Activated CD4-positive, alpha-beta T cell treated with anti-CD3 and anti-CD28 coated beads for 36 hours (primary cell): ENCODE results near the gene C17orf50. TPM values are rescaled to one million over a fixed set of nuclear protein-coding genes. Genes with fewer than 3 reads are reported as not detected.

Experiments used
- ATAC-seq: fragments of 200-7000 bp; cut with Tn5 transposase; one replicate; pipeline ENCODE4 v1.10.0; 2021; ENCODE audit warnings: mild to moderate bottlenecking, moderate library complexity
- CTCF ChIA-PET: fragments of 350-600 bp; sonication (Branson Sonifier 250); formaldehyde crosslinking; loops from one replicate; lab custom pipeline; 2021; ENCODE audit warnings: antibody characterized with exemption; lab: Charles Lee
- POLR2A ChIA-PET: fragments of 350-600 bp; sonication (Branson Sonifier 250); formaldehyde crosslinking; loops from one replicate; lab custom pipeline; 2021; ENCODE audit warnings: antibody characterized with exemption, inconsistent platforms; lab: Charles Lee
- DNase-seq: peaks from one replicate; pipeline ENCODE4 v3.0.0-alpha.2; 2020
- H3K27ac Mint-ChIP-seq: one replicate; pipeline ENCODE4 v1.8.0; 2021; ENCODE audit warnings: mixed read lengths
- H3K27me3 Mint-ChIP-seq: one replicate; pipeline ENCODE4 v1.8.0; 2021; ENCODE audit warnings: mixed read lengths
- H3K36me3 Mint-ChIP-seq: one replicate; pipeline ENCODE4 v1.8.0; 2021; ENCODE audit warnings: low read depth, mixed read lengths
- H3K4me1 Mint-ChIP-seq: one replicate; pipeline ENCODE4 v1.8.0; 2021; ENCODE audit warnings: mixed read lengths
- H3K4me3 Mint-ChIP-seq: one replicate; pipeline ENCODE4 v1.8.0; 2021; ENCODE audit warnings: mild to moderate bottlenecking, moderate library complexity, mixed read lengths
- H3K9me3 Mint-ChIP-seq: one replicate; pipeline ENCODE4 v1.8.0; 2021; ENCODE audit warnings: low read depth, mixed read lengths
- intact Hi-C, 2 experiments: fragments of 100-400 bp; cut with DNase I in 1 of 2; cut with micrococcal nuclease in 1 of 2; formaldehyde crosslinking; loops; one replicate each; pipeline versions ENCODE4 v1.14.2 to v1.15.1; 2022 to 2024; cut with DNase I, micrococcal nuclease
- total RNA-seq, 2 experiments: library from RNA; stranded (reverse); gene quantifications; one replicate each; pipeline ENCODE4 v1.2.3, GENCODE V29; 2021

The C17orf50 gene
- total RNA-seq, 2 experiments from 2014 or later, result not detected

GRCh38 chr17:35726127-35726952 lies 34.3 kb upstream of the C17orf50 start:
- ChIA-PET POLR2A (no interaction called here), CTCF (interaction anchor here (0.9 kb wide), 2 partner anchors 21 to 38 kb away, joined by 3 to 6 read pairs; no protein-coding TSS in a partner anchor)
- ATAC-seq (no peak), DNase-seq (no peak)
- H3K4me3 Mint-ChIP-seq, result no peak overlapping the region
- no peak overlapping the region for H3K27ac Mint-ChIP-seq
- H3K4me1 Mint-ChIP-seq, result peaks cover 16% of the 10 kb centered on the region
- intact Hi-C loops, result no loop called here
- H3K9me3 Mint-ChIP-seq, result no peaks in the 10 kb centered on the region
- H3K36me3 Mint-ChIP-seq, result peaks cover 26% of the 10 kb centered on the region
- no peaks in the 10 kb centered on the region for H3K27me3 Mint-ChIP-seq

DNA sequence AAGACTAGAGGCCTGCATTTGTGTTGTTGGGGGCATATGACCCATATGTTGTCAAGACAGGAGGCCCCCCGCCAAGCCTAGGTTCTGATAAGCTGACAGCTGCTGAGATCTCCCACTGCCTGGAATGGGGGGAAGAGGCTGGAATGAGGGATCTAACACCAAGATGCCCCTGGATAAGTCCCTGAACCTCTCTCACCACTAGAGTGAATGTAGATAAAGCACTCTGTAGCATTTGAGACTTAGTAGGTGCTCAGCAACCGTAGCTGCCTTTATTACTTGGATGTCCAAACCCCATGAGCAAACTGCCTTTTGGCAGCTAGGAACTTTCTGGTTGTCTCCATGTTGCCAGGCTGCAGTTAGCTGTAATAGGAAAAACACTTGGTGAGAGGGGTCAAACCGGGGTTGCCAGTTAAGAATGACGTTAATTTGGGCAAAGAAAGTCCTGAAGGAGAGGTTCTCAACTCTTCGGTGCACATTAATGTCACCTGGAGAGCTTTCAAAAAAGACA lies 33.7 kb upstream of the C17orf50 start:
- intact Hi-C loops, result no loop called here
- Mint-ChIP-seq H3K4me1 (peaks cover 16% of the 10 kb centered on the region), H3K4me3 (no peak overlapping the region), H3K27ac (no peak overlapping the region), H3K36me3 (peaks cover 26% of the 10 kb centered on the region), H3K27me3 (no peaks in the 10 kb centered on the region), H3K9me3 (no peaks in the 10 kb centered on the region)
- POLR2A ChIA-PET, result no interaction called here
- DNase-seq (no peak), ATAC-seq (no peak)
- CTCF ChIA-PET, result interaction anchor here (0.6 to 1.2 kb wide), 4 partner anchors 18 to 92 kb away, joined by 3 to 6 read pairs (median 3); partner anchors contain the start of gene TAF15

DNA sequence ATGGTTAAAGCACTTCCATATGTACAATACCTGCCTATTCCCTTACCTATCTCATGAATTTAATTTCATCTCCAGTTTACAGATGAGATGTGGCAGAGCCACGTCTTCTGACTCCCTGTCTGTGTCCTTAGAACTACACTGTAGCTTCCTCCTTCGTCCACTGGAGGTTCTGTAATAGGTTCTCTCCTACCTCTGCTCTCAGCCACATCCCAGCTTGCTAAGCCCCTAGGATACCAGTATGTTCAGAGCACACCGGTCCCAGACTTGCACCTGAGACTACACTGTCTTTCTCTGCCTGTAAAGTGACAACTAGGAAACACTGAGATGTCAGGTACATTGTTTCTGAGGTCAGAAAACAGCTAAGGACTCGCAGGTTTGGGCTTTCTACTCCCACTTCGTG lies 33.1 kb upstream of the C17orf50 start:
- ChIA-PET CTCF (interaction anchor here (0.6 to 1.2 kb wide), 3 partner anchors 17 to 92 kb away, joined by 3 read pairs; partner anchors contain the start of gene TAF15), POLR2A (no interaction called here)
- Mint-ChIP-seq H3K9me3 (no peaks in the 10 kb centered on the region), H3K27me3 (no peaks in the 10 kb centered on the region), H3K4me1 (peaks cover 16% of the 10 kb centered on the region), H3K27ac (no peak overlapping the region), H3K36me3 (peaks cover 26% of the 10 kb centered on the region), H3K4me3 (no peak overlapping the region)
- DNase-seq (no peak), ATAC-seq (no peak)
- intact Hi-C loops, result no loop called here

GRCh38 chr17:35728551-35728950 lies 32.1 kb upstream of the C17orf50 start:
- DNase-seq, result no peak
- Mint-ChIP-seq H3K36me3 (peaks cover 22% of the 10 kb centered on the region), H3K27me3 (no peaks in the 10 kb centered on the region), H3K27ac (no peak overlapping the region), H3K4me1 (peaks cover 16% of the 10 kb centered on the region), H3K4me3 (no peak overlapping the region), H3K9me3 (no peaks in the 10 kb centered on the region)
- intact Hi-C loops, result no loop called here
- CTCF ChIA-PET, result no interaction called here
- ATAC-seq, result no peak
- POLR2A ChIA-PET, result no interaction called here

- Mint-ChIP-seq H3K36me3 (peaks cover 15% of the 10 kb centered on the region), H3K27me3 (no peaks in the 10 kb centered on the region), H3K27ac (no peak overlapping the region), H3K9me3 (no peaks in the 10 kb centered on the region), H3K4me1 (peaks cover 16% of the 10 kb centered on the region), H3K4me3 (no peak overlapping the region)
- DNase-seq (no peak), ATAC-seq (no peak)
- intact Hi-C loops, result no loop called here
- ChIA-PET POLR2A (no interaction called here), CTCF (interaction anchor here (0.5 to 1.8 kb wide), 2 partner anchors 18 to 281 kb away, joined by 3 to 6 read pairs; no protein-coding TSS in a partner anchor)
Measured at GRCh38 chr17:35729405-35729833, 31.3 kb upstream of the C17orf50 start.

DNA sequence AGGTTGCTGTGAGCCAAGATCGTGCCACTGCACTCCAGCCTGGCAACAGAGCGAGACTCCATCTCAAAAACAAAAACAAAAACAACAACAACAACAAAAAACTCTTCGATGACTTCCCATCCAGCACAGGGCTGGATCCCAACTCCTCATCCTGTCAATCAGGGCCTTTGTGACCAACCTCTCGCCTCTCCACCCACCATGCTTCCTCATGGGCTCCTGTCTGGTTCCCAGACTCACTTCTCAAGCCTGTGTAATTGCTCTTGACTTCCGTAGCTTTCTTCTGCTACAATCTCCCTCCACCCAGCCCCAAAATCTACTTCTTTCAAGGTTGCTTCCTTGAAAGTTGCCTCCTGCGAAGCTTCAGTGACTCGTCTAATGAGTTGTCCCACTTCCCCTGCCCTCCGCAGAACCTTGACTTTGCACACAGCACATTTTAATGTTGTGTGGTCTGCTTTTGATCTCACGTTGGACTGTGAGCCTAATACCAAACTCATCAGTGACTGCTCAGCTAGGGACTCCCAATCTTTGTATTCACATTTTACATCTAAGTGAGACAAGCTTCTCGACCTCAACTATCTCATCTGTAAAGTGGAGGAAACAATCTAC lies 30.2 kb upstream of the C17orf50 start:
- Mint-ChIP-seq H3K36me3 (peaks cover 5% of the 10 kb centered on the region), H3K9me3 (no peaks in the 10 kb centered on the region), H3K4me1 (peaks cover 16% of the 10 kb centered on the region), H3K4me3 (peak overlapping the region; percentile 65), H3K27ac (peak overlapping the region; percentile 70), H3K27me3 (no peaks in the 10 kb centered on the region)
- peak; percentile 40 for ATAC-seq
- ChIA-PET POLR2A (interaction anchor here (0.6 kb wide), 1 partner anchor 542 kb away, joined by 3 read pairs; no protein-coding TSS in a partner anchor), CTCF (interaction anchor here (0.6 to 2.1 kb wide), 6 partner anchors 8 to 78 kb away, joined by 3 to 6 read pairs (median 4); partner anchors contain the start of gene TAF15)
- DNase-seq, result peak; percentile 27
- intact Hi-C loops, result loop anchor here in 1 of 2 experiments (5.0 kb wide), 1 partner anchor 588 kb away; the partner anchor contains the start of gene NLE1

DNA sequence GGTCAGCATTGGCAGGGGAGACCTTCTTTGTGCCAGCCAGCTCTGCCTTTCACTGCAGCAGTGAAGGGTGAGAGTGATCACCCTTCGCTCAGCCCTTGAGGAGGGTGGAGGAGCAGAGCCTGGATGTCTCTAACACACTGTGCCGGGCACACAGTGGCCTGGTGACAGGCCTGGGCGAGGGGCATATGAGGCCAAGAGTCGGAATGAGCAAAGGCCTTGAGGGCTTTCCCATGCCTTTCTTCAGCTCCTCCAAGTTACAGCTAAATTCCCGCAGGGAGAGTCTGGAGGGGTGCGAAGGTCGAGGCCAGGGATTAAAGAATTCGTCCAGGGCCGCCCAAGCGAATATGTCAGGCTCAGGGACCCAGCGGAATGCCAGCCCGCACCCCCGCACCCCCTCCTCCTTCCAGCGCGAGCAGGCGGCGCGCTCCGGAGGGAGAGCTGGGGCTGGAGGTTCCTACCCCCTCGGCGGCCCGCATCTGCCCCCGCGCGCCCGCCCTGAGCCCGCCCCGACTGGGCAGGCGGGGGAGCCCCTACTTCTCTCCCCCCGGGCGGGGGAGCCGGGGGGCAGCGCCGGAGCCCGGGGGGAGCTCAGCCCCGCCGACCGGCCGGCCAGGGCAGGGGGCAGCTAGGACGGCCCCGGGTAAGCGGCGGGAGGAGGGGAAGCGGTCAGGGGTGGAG lies 29.3 kb upstream of the C17orf50 start, which contains the start of gene RASL10B:
RASL10B (plus strand) TSS at position 401 of the 678 bp plus-strand sequence. CDS start 3,546 bp downstream, outside the sequence.
- Mint-ChIP-seq H3K4me1 (peaks cover 16% of the 10 kb centered on the region), H3K36me3 (no peaks in the 10 kb centered on the region), H3K27me3 (no peaks in the 10 kb centered on the region), H3K9me3 (no peaks in the 10 kb centered on the region), H3K4me3 (peak within 1 kb of the TSS; percentile 70), H3K27ac (peak within 1 kb of the TSS; percentile 70)
- DNase-seq (peak; percentile 81), ATAC-seq (peak; percentile 84)
- CTCF ChIA-PET, result interaction anchor here (0.6 to 2.1 kb wide), 7 partner anchors 9 to 120 kb away, joined by 3 to 6 read pairs (median 5); no protein-coding TSS in a partner anchor
- intact Hi-C loops, result loop anchor here in 1 of 2 experiments (5.0 kb wide), 1 partner anchor 589 kb away; the partner anchor contains the start of gene NLE1
- POLR2A ChIA-PET, result no interaction called here

DNA sequence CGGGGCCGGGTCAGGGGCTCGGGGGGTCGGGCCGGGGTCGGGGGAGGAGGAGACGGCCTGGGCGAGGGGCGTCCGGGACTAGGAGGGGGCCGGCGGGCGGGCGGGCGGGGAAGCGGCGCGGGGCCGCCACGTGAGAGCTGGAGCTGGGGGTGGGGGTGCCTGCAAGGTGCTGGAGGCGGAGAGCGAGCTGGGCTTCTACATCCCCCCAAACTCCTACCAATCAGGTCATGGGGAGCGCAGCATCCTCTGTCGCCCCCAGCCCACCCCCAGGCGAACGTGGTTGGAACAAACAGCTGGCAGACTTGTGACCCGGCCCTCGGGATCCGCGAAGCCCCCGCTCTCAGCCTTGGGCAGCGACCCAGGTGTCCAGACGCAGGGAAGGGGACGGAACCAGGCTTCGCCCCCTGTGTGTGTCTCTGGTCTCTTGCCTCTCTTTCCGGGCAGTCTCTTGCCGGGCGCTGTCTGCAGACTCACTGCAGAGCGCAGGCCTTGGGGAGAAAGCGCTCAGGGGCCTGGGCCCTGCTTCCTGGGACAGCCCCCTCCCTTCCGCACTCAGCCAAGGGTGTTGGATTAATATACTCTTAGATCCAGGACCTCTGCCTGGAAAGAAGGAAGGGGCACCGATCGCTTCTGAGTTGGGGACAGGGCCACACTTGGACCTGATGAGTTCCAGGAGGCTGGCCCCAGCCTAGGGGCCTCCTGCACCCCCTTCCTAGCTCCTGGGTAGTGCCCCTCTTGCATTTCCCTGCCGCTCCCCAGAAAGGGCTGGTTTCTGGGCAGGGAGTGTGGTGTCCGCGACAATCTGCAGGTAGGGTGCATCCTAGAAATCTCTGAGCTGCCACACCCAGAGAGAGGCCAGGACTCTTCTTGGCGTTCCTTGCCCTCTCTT lies 28.5 kb upstream of the C17orf50 start:
- ATAC-seq (no peak), DNase-seq (peak; percentile 27)
- Mint-ChIP-seq H3K36me3 (no peaks in the 10 kb centered on the region), H3K27me3 (no peaks in the 10 kb centered on the region), H3K4me3 (peak overlapping the region; percentile 70), H3K4me1 (peaks cover 16% of the 10 kb centered on the region), H3K9me3 (no peaks in the 10 kb centered on the region), H3K27ac (no peak overlapping the region)
- intact Hi-C loops, result loop anchor here in 1 of 2 experiments (5.0 kb wide), 1 partner anchor 590 kb away; the partner anchor contains the start of gene NLE1
- ChIA-PET CTCF (interaction anchor here (0.6 to 2.1 kb wide), 5 partner anchors 9 to 144 kb away, joined by 3 to 6 read pairs (median 4); no protein-coding TSS in a partner anchor), POLR2A (no interaction called here)

- Mint-ChIP-seq H3K4me1 (peaks cover 16% of the 10 kb centered on the region), H3K9me3 (no peaks in the 10 kb centered on the region), H3K27me3 (no peaks in the 10 kb centered on the region), H3K4me3 (peak overlapping the region; percentile 70), H3K27ac (no peak overlapping the region), H3K36me3 (no peaks in the 10 kb centered on the region)
- ChIA-PET POLR2A (no interaction called here), CTCF (interaction anchor here (0.6 to 1.1 kb wide), 4 partner anchors 11 to 143 kb away, joined by 3 to 6 read pairs (median 4); no protein-coding TSS in a partner anchor)
- ATAC-seq (no peak), DNase-seq (no peak)
- intact Hi-C loops, result loop anchor here in 1 of 2 experiments (5.0 kb wide), 1 partner anchor 590 kb away; the partner anchor contains the start of gene NLE1
Measured at GRCh38 chr17:35732806-35733136, 27.9 kb upstream of the C17orf50 start.

DNA sequence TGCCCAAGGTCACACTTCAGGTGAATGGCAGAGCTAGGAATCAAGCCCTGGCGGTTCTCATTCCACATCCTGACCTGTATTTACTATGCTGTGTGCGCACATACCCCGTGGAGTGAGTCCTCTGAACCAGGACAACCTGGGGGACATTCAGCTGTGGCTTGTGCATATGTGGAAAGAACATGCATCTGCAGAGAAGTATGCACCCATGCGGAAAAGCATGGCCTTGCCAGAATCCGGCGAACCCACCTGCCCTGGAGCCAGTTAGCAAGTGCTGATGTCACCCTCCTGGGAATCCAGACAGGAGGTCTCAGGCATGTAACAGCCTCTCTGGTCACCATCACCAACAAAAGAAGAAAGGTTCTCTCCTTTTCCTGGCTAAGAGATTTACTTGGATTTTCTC lies 27.3 kb upstream of the C17orf50 start:
- Mint-ChIP-seq H3K4me1 (peaks cover 16% of the 10 kb centered on the region), H3K36me3 (no peaks in the 10 kb centered on the region), H3K9me3 (no peaks in the 10 kb centered on the region), H3K4me3 (no peak overlapping the region), H3K27ac (no peak overlapping the region), H3K27me3 (no peaks in the 10 kb centered on the region)
- ATAC-seq (no peak), DNase-seq (no peak)
- ChIA-PET CTCF (interaction anchor here (0.7 to 1.1 kb wide), 3 partner anchors 10 to 31 kb away, joined by 3 to 6 read pairs (median 4); no protein-coding TSS in a partner anchor), POLR2A (no interaction called here)
- intact Hi-C loops, result loop anchor here in 1 of 2 experiments (5.0 kb wide), 1 partner anchor 591 kb away; the partner anchor contains the start of gene NLE1
